ENCODE data around the gene KANK2.
"Not testable (repeated sequence)": the region's sequence is repeated elsewhere in the genome, so short reads cannot be mapped to it uniquely, and the experiment has no call there.

The KANK2 gene

DNA sequence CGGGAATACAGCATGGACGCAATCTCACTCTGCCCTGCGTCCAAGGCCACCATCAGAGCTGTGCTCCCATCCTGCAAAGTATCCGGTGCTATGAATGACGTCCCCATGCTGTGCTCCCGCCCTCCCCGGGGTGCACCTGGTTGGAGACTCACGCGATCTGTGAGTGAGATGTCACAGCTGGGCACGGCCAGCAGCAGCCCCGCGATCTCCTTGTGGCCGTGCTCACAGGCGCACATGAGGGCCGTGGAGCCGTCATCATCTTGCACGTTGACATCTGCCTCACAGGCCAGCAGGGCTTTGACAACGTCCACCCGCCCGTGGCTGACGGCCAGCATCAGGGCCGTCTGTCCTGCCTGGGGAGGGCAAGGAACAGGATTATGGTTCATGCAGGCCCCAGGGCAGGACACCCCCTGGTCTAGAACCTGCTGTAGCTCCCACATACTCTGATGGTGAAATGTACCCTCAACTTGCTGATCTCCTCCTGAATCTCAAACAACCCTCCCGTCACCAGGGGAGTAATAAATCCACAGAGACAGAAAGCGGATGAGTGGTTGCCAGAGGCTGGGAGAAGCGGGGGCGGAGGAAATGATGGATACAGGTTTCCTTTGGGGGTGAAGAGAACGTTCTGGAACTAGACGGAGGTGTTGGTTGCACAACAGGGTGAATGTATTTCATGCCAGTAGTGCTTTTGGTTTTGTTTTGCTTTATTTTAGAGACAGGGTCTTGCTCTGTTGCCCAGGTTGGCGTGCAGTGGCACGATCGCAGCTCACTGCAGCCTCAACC lies 27.3 kb downstream of the KANK2 start:
- DNase-seq = no peak

DNA sequence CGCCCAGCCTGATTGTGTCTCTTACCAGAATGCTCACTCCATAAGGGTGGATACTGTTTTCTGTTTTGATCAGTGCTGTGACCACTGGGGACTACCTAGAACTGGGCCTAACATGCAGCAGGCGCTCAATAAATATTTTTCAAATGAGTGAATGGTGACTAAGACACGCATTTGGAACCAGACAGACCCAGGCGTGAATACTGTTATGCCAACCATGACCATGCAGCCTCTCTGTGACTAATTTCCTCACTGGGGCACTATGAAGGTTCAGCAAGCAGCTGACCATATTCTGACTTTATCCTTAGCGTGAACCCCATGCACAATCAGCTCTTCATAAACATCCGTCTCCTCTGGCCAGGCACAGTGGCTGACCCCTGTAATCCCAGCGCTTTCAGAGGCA lies 28.8 kb downstream of the KANK2 start:
- DNase-seq = no peak

DNA sequence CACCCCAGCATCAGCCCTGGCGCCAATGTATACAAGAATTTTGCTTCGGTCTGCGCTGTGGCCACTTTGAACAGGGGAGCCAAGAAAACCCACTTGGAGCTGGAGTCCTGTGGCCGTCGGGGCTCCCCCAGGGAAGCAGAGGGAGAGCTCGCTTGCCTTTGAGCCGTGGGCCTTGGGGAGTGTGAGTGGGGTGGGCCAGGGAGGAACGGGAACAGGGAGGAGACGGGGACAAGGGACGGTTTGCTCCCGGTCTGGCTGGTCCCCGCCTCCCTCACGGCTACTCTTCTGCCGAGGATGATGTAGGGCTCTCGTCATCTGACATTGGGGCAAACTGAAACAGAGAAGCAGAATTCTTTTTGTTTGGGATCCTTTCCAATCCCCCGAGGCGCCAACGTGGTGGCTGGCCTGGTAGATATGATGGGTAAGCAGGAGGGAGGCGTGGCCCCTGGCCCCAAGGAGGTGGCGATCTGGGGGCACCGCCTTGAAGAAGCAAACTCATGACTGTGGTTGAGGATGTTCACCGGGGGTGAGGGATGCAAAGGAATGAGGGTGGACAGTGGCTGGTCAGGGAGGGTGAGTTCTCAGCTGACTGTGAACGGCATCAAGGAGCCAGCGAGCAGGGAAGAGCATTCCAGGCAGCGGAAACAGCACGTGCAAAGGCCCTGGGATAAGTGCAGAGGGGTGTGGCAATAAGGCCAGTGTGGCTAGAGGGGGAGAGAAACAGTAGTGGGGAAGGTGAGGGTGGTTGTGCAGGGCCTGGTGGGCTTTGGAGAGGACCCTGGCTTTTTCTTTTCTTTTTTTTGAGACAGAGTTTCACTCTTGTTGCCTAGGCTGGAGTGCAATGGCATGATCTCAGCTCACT lies 30.8 kb downstream of the KANK2 start:
- no peak for DNase-seq

DNA sequence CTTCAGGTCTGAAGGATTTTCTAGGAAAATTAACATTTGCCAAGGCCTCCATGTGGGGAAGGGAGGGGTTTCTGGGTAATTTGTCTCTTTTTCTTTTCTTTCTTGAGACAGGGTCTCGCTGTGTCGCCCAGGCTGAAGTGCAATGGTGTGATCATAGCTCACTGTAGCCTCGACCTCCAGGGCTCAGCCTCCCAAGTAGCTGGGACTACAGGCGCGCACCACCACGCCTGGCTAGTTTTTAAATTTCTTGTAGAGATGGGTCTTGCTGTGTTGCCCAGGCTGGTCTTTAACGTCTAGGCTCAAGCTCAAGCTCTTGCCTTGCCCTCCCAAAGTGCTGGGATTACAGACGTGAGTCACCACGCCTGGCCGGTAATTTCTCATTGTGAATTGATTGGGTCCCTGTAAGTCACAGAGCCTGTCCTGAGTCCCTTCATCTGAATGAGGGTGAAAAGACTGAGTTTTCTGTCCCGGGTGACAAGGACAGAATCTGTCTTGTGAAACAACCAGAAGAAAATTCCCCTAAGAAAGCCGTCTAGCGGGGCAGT lies 31.8 kb downstream of the KANK2 start:
- DNase-seq = no peak

DNA sequence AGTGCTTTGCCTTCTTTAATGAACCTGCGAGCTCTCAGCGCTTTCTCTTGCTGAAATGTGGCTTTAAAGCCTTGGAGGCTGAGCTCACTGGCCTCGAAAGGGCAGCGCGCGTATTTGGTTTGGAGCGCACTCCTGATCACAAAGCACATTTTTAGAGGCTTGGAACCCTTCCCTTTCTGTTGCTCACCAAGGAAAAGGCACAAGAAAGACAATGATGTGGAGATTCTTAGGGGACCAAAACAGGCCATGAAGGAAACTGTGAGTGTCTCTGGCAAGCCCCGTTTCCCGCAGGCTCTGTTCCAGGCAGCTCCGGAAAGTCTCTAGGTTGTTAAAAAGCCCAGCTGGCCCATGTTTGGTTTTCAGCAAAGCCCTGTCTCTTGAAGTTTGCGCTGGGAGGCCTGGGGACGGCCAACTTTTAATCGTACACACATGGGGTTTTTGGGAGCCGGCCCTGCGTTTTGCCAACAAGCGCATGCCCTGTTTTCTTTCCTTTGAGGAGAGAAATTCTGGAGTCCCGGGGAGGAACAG lies 32.4 kb downstream of the KANK2 start:
- no peak for DNase-seq

DNA sequence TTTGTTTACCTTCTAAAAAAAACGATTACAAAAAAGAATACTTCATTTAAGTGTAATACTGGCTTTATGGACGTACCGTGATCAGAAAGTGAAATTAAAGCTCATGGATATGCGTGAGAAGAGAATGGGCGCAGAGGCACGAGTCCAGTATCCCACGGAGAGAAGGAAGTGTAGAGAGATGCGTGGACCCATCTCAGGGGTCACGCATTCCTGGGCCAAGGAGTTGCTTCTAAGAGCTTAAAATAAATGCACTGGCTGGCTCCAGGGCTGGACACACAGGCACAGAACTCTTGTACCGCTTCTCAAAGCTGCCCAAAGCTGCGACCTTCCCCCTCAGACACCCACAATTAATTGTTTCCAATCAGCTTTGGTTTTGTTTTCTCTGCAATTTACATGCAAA lies 33.0 kb downstream of the KANK2 start:
- no peak for DNase-seq

DNA sequence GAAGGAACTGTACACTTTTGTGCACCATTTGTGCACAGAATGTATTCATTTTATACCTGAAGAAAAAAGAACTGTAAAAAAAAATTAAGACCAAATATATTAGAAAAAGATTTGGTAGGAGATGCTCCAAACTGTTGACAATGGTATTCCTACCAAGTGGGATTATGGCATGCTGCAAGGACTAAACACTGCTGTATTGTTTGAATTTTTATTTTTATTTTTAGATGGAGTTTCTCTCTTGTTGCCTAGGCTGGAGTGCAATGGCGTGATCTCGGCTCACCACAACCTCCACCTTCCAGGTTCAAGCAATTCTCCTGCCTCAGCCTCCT lies 36.9 kb downstream of the KANK2 start:
- not testable (repeated sequence) for DNase-seq

DNA sequence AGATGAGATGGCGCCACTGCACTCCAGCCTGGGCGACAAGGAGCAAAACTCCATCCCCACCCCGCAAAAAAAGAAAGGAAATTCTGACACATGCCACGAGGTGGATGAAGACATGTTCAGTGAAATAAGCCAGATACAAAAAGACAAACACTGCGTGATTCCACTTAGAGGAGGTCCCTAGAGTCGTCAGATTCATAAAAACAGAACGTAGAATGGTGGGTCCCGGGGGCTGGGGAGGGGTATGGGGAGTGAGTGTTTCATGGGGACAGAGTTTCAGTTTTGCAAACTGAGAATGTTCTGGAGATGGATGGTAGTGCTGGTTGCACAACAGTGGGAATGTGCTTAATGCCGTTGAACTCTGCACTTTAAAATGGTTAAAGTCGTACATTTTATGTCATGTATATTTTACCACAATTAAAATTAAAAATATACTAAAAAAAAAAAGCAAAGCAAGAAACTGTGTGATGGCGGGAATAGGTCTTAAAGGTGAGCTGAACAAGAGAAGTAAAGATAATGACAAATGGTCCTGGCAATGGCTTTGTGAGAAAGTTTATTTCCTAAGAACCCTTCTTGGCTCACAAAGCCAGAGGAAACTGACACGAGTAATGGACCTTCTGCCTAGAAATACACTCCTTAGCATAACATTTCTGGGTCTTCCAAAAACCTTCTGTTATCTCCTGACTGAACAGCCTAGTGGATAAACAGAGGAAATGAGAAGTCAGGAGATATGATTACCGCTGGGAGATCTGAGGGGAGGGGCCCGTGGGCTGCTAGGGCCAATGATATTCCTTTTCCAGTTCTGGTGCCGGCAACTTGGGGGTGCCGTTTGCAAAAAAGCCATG lies 37.5 kb downstream of the KANK2 start:
- no peak for DNase-seq

DNA sequence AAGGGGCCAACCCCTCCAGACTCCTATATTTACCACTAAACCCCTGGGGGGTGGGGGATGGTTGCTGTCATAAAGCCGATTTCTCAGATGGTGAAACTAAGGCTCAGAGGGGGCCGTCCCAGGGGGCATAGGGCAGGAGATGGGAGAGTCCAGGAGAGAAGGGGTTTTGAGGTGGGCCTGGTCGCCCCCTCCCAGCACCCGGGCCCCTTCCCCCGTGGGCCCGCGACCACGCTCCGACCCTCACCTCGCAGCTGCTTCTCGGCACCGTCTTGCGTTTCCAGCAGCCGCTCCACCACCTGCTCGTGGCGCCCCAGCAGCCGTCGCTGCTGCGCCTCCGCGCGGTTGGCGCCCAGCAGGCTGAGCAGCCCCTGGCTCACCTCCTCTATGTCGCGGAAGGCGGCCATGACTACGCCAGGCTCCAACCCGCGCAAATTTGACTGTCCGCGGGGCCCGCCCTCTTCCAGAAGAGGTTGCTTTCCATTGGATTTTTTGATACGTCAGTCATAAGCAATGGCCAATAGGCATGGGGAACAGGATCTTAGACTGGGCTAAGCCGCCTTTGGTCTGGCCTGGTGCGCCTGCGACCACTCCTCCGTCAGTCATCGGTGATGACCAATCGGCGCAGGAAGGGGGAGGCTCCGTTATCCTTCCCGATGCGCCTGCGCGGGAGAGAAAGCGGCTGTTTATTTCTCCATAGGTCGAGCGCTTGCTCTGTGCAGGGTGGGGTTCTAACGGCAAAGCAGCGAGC lies 41.8 kb downstream of the KANK2 start, which contains the start of gene SPC24:
TSS of gene SPC24 (minus strand) at position 410 of the 748 bp plus-strand sequence. CDS start at position 404, 6 bp downstream.
- peak; percentile 94 to 95 for DNase-seq

DNA sequence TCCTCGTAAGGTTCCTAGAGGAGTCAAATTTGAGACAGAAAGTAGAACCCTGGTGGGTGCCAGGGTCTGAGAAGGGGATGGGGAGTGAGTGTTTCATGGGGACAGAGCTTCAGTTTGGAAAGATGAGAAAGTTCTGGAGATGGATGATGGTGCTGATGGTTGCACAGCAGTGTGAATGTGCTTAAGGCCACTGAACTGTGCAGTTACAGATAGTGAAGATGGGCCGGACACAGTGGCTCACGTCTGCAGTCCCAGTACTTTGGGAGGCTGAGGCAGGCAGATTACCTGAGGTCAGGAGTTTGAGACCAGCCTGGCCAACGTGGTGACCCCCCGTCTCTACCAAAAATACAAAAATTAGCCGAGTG lies 42.7 kb downstream of the KANK2 start:
- DNase-seq = no peak

DNA sequence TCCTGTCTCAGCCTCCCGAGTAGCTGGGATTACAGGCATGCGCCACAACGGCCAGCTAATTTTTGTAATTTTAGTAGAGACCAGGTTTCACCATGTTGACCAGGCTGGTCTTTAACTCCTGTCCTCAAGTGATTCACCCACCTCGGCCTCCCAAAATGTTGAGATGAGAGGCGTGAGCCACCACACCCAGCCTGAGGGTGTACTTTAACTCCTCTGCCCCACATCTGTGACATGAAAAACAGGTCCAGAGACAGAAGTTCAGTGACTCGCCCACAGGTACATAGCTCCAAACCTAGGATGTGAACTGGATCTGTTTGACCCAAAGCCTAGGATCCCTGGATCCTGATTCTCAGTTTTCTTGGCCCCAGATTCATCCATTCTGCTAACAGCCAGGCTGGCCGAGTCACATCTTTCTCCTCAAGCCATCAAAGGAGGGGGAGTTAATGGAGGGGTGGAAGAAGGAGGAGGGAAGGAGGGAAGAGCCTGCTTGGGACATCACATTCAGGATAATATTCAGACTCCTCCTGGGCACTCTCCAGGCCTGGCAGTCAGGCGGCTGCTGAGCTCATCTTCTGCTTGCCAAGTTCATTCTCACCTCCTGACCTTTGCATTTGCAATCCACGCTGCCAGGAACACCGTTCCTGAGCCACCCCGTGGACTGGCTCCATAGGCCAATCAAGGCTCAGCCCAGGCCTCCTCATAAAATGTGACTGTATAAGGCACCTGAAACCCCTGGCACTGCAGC lies 44.9 kb downstream of the KANK2 start:
- no peak for DNase-seq

DNA sequence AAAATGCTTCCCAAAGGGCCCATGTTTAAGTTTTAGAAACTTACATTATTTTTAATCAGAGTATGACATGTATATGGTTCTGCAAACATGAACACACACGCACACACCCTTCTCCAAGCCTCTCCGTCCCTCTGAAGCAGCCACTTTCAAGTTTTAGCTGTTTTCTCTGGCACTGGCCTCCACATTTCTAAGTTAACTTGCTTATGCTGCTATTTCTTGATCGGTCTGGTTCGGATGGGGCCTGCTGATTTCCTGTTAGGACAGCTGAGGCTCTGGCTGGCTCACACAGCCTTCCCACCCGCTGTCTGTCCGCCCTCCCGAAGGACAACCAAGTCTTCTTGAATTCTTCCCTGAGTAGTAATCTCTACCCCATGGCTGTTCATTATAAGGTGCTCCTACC lies 46.2 kb downstream of the KANK2 start:
- no peak for DNase-seq

DNA sequence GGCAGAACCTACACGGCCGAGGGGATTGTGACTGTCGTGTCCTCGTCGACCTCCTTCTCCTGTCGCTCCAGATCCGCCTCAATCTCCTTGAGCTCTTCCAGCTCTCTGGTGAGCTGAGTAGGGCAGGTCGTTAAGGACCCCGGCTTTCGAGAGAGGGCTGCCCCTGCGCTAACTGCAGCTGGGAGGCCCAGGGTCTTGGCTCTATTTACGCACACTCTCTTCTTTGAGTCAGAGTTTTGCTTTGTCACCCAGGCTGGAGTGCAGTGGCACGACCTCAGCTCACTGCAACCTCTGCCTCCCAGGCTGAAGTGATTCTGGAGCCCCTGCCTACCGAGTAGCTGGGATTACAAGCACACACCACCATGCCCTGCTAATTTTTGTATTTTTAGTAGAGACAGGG lies 49.3 kb downstream of the KANK2 start:
- DNase-seq = no peak

DNA sequence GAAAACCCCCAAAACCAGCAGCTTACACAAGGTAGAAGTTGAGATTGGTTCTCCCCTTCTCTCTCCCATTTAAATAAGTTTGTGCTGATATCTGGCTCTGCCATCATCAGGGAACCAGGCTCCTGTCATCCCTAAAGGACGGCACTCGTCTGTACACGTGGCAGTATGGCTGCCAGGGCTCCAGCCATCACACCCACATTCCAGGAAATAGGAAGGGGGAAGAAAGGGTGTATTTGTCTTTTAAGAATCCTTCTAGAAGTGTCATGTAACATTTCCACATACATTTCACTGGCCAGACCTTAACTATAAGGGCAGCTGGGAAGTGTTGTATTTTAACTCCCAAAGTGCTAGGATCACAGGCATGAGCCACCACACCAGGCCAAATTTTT lies 51.8 kb downstream of the KANK2 start:
- DNase-seq = no peak

DNA sequence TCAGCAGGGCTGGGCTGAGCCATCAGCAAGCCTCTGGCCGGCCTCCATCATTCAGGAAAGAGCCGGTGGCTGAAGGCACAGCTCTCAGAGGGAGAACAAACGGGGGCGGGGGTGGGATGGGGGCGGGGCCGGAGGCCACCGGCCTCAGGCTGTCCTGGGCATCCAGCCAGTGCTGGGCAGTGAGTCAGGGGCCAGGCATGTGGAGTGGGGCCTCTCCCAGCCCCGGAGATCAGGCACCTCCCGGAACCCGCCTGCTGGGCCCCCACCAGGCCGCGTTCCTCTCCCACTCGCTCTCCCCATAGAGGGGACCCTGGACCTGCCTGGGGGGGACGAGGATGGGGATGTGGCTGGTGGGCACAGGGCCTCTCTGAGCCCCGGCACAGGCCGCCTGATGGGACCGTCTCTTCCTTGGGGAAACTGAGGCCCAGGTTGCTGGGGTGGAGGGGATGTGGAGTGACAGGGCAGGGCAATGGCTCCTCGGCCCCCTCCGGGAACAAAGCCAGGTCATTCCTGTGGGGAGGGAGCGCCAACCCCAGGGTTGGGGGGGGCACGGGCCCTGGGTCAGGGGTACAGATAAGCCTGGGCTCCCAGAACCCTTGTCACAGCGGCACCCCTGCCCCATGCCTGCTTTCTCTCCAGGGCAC lies 54.7 kb downstream of the KANK2 start:
- no peak for DNase-seq

DNA sequence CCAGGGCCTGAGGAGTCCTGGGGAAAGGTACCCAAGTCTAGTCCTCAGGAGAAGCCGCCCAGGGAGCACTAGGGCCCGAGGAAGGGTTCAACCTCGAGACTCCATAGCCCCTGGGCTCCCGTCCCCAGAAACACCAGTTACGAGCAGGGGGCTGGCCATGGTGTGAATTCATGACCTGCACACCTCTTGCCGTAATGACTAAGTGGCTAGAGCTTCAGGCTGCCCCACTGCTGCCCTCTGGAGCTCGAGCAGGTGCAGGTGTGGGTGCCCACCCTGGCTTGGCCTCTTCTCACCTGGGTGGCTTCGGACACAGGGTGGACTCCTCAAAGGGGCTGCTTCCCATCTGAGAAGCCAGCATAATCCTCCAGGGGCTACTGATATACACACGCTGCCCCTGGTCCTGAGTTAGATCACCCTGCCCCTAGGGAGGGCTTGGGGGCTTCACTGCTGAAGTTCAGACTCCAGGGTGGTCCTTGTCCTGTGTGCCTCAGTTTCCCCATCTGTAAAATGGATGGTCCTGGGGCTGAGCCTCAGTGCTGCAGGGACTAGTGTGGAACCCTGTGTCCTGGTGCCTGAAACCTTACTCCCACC lies 55.3 kb downstream of the KANK2 start:
- no peak for DNase-seq

DNA sequence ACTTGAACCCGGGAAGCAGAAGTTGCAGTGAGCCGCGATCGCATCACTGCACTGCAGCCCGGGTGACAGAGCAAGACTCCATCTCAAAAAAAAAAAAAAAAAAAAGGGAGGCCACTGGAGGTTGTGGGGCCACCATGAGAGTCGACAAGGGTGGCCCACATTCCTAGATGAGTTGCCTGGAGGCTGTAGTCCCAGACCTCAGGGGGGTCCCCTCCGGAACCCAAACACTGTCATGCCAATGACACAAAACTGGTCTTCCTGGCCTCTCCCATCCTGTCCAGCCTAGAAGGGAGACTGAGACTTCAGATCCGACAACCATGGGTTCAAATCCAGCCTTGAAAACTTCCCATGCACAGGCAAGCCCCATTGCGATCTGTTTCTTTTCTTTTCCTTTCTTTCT lies 56.4 kb downstream of the KANK2 start:
- no peak for DNase-seq

DNA sequence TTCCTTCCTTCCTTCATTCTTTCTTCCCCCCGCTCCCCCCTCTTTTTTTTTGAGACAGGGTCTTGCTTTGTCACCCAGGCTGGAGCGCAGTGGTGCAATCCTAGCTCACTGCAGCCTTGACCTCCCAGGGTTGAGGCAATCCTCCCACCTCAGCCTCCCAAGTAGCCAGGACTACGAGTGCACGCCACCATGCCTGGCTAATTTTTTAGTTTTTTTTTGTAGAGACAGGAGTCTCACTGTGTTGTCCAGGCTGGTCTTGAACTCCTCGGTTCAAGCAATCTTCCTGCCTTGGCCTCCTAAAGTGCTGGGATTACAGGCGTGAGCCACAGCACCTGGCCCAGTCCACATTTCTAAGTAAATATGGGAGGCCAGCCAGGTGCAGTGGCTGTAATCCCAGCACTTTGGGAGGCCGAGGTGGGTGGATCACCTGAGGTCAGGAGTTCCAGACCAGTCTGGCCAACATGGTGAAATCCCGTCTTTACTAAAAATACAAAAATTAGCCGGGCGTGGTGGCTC lies 57.3 kb downstream of the KANK2 start:
- not testable (repeated sequence) for DNase-seq

DNA sequence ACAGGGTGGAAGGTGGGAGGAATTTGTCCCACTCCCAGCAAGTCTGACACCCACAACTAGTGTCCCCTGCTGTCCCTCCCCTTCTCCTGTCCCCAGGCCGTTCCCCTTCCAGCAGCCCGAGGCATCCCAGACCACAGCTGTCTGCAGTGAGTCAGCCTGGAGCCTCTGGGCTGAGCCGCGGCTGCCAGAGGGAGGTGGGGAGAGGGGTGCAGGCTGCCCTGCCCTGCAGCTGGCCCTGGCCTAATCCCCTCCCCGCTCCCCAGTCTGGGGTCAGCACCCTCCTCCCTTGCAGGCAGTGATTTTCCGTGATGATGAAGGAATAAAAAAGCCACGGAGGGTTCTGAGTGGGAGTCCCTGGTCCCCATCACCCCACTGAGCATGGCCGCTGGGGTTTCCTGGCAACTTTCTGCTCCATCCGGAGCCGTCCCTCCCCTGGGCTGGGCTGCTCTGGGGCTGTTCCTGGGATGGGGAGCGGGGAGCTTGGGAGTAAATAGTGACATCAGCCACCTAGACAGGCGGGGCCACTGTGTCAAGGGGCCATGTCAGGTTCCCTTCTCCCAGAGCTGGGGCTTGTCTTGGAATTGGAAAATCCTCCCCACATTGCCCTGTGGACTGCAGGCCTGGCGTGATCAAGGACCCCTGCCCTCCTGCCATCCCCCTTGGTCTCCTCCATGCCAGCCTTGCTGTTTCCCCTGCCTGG lies 58.6 kb downstream of the KANK2 start:
- DNase-seq = no peak

All from activated T-cell treated with anti-CD3 and anti-CD28 coated beads, Interleukin-2, amount 50 U/mL, for 48 hours (primary cell).